NCI-H1105 treated with DMSO at 0.1 percent for 48 hours (cell line): ENCODE measurements around the gene MOB4.
"Not testable (repeated sequence)": the region's sequence is repeated elsewhere in the genome, so short reads cannot be mapped to it uniquely, and the experiment has no call there.

Experiments
- DNase-seq: peaks from one replicate; lab custom pipeline; 2025; lab: John Stamatoyannopoulos, UW

MOB4 gene

DNA sequence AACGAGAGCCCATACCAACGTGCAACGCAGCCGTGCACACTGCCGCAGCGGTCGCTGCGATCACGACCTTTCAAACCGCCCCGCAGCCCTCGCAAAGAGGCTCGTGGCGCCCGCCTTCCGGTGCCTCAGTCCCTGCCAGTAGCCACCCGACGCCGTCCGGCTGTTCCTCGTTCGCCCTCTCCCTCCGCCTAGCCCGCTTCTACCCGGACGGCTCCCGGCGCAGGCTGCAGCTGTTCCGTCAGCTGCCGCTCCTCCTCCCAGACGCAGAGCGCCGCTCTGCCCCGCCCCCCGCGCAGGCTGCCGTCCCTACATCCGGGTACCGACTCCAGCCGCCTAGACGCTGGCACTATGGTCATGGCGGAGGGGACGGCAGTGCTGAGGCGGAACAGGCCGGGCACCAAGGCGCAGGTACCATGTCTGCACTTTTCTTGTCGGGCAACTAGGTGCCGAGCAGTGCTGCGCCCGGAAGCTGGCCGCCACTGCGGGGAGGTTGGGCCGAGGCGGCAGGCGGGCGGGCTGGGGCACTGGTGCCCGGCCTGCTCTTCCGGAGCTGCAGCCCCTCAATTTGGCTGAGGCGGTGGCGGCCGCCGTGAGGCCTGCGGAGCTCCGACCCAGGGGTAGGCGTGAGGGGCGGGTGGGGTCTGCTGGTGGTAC is at the start of gene MOB4:
MOB4 (plus strand) TSS at position 328 of the 654 bp plus-strand sequence; CDS start at position 349, 21 bp downstream.
- DNase-seq, result peak; percentile 90

DNA sequence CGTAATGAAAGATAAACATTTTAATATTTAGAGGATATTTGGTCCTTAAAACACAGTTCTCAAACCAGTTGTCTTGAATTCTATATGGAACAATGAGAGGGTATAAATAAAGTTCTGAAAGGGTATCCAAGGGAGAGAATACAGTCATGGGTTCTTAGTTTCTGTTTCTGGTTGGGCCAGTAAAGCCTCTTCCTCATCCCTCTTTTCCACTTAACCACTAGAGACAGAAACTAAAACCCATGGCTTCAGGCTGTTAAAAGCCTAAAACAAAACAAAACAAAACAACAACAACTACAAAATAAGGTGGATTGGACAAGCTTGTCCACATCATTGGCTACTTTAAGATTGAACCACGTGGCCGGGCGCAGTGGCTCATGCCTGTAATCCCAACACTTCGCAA is 43.7 kb upstream of the MOB4 start:
- DNase-seq, result no peak

DNA sequence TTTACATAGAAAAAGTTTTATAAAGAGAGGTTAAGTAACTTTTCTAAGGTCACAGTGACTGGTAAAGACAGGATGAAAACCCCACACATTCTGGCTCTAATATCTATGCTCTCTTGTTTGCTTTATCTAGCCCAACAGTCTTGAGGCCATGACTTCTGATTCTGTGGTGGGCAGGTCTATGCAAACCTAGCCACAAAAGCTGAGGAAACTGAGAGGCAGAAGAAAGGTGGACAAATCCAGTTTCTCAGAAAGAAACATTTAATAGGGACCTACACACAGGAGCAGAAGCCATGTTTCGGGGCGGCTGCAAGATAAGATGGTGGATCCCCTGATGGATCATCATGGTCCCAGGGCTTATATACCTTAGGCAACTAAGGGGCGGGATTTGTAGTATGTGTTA is 38.1 kb upstream of the MOB4 start:
- DNase-seq, result no peak

DNA sequence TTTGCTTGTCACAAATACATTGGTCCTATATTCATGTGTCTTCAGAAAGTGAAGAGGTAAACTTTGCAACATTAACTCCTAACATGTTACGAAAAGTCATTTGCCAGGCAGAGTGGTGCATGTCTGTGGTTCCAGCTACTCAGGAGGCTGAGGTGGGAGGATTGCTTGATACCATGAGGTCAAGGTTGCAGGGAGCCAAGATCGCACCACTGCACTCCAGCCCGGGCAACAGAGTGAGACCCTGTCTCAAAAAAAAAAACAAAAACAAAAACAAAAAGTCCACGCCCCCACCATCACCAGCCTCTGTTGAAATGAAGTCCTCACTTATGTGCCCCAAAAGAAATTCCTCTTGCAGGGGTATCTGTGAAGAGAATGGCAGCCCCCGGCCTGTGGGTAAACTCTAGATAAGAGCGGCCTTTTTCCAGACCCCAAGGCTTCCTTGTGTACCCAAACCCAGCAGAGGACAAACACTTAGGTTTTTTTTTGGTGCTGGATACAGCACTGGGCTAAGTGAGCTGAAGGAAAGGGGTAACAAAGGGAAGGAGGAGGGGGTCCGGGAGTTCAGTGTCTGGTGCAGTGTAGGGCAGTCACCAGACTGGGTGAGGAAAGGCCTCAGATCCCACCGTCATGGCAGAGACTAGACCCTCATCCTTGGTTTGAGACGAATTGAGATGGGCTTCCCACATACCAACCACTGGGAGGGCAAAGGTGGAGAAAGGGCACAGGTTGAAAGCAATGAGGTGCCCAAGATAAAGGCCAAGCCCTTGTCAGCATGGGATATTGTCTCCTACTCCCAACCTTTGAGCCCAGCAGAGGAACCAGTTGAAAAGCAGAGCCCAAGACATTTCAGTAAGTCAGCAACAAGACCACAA is 35.5 kb upstream of the MOB4 start:
- no peak for DNase-seq

DNA sequence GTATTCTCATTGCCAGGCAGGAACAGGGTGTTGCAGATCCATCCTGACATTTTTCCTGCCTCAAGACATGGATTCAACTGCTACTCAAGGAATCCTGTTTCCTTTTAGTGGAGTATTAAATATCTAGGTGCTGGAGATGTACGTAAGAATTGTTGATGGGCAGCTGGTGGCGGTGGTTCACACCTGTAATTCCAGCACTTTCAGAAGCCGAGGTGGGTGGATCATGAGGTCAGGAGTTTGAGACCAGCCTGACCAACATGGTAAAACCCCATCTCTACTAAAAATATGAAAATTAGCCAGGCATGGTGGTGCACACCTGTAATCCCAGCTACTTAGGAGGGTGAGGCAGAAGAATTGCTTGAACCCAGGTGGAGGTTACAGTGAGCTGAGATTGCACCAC is 31.6 kb upstream of the MOB4 start:
- not testable (repeated sequence) for DNase-seq

DNA sequence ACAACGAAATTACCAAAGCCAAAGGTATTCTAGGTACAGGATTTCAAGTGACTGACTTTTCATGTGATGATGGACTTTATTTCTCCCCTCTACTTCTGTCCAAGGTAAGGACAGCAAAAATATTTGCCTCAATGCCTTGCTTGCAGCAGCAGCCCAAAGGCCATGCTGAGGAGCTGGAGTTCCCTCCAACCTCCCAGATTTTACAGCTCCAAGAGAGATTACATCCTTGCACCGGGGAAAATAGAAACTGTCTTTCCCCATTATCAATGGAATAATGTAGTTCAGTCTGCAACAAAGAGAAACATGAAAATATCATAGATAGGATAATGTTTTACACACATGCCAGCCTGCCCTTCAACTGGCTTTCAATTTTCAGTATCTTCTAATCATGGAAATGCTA is 29.7 kb upstream of the MOB4 start:
- DNase-seq, result no peak

DNA sequence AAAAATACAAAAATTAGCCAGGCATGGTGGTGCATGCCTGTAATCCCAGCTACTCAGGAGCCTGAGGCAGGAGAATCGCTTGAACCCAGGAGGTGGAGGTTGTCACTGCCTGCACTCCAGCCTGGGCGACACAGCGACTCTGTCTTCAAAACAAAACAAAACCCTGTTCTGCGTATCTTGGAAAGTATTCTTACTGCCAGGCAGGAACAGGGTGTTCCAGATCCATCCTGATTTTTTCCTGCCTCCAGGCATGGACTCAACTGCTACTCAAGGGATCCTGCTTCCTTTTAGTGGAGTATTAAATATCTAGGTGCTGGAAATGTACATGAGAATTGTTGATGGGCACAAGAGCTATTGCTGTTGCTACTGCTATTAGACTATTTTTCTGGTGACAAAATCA is 28.5 kb upstream of the MOB4 start:
- DNase-seq, result no peak

DNA sequence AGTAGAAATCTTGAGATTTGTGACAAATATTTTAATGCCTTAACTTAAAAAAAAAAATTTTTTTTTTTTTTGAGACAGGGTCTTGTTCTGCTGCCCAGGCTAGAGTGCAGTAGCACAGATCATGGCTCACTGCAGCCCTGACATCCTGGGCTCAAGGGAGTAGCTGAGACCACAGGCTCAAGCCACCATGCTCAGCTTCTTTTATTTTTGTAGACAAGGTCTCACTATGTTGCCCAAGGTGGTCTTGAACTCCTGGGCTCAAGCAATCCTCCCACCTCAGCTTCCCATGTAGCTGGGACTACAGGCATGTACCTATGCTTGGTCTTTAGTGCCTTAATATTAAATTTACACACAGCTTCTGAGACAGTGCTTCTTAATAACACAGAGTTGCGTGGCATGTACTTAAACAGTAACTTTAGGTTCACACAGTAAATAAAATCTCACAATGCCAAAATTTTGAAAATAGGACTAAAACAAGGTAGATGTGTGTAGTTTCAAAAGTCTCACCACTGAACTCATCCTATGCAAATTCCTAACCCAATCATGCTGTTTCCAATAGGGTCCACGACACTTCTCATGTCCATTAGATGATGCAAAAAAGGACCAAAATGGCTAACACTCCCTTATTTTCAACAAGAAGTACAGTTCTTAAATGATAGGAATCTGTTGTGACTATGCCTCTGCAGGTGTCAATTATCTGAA is 20.3 kb upstream of the MOB4 start:
- no peak for DNase-seq

DNA sequence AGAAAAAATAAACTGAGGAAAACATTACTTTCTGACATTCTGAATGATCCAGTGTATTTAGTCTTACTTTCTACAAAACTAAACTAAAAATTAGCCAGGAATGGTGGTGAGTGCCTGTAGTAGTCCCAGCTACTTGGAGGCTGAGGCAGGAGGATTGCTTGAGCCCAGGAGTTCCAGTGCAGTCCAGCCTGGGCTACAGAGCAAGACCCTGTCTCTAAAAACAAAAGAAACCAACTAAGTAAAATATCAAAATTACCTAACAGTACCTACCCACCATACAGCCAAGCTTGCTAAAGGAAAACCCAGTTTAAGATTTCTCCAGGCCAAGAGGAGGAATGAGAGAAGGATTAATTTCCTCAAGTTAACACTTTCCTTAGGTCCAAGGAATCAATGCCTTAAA is 19.2 kb upstream of the MOB4 start:
- no peak for DNase-seq

DNA sequence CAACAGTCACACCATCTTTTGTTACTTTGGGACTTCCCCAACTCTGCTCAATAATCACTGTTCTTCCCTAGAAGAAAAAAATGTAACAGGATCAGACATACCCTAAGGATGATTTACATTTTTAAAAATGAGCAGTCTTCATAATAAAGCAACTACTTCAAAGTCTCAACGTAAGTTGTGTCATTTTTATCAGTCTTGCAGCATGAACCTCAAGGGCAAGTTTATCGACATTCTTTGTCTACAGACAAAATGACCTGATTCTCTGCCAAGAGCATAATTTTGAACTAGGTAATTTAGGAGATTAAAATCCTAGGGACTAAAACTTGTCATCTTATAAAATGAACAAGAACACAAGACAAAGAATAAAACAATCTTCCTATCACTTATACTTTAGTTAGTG is 18.5 kb upstream of the MOB4 start:
- no peak for DNase-seq

DNA sequence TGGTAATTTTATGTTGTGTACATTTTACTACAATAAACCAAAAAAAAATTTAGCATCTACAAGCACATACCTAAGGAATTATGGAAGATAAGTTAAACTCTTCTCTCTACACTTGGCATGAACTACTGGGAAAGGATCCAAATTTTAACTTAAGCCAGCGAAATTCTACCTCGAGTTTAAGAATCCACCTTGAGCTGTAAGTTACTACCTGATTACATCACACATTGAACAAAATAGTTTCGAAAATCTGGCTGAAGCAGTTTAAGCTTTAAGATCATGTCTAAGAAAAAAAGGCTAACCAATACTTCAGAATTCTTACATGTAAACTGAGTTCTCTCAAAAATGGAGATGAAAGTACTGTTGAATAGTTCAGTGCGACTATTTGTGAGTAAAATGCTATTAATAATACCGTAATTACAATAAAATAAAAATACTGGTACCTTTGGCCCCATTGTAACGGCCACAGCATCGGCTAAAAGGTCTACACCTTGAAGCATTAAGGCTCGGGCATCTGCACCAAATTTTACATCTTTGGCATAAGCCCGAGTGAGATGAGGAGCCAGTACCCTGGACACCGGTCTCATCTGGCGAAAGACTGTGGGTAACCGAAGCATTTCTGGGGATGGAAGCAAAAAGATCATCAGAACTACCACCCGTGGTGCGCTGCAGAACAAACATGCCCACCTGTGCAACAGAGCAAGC is 17.5 kb upstream of the MOB4 start:
- DNase-seq, result no peak

DNA sequence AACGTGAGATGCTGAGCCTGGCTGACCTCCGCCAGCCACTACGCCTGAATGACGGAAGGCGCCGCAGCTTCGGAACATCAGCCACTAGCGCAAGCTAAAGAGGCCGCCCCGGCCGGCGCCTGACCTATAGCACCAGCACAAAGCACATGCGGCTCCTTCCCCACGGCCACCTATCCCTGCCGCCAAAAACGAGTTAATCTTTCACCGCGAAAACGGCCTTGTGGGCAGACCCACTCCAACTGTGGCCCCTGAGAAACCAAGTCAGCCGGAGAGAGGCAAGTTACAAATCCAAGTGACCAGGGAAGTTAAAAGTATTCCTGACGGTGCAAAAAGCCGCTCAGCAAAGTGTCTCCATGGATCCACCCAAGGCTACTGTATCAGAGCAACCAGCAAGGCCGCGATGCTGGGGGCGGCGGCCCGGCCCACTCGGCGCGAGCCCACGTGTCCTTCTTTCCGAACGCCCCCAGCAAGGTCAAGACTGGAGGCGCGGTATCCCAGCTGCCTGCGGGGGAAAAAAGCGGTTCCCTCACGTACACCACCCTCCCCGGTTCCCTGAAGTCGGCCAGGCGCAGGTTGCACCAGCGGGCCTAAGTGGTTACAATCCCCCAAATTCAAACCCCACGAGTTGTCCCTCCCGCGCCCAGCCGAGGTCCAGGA is 16.8 kb upstream of the MOB4 start:
- DNase-seq, result peak; percentile 35

DNA sequence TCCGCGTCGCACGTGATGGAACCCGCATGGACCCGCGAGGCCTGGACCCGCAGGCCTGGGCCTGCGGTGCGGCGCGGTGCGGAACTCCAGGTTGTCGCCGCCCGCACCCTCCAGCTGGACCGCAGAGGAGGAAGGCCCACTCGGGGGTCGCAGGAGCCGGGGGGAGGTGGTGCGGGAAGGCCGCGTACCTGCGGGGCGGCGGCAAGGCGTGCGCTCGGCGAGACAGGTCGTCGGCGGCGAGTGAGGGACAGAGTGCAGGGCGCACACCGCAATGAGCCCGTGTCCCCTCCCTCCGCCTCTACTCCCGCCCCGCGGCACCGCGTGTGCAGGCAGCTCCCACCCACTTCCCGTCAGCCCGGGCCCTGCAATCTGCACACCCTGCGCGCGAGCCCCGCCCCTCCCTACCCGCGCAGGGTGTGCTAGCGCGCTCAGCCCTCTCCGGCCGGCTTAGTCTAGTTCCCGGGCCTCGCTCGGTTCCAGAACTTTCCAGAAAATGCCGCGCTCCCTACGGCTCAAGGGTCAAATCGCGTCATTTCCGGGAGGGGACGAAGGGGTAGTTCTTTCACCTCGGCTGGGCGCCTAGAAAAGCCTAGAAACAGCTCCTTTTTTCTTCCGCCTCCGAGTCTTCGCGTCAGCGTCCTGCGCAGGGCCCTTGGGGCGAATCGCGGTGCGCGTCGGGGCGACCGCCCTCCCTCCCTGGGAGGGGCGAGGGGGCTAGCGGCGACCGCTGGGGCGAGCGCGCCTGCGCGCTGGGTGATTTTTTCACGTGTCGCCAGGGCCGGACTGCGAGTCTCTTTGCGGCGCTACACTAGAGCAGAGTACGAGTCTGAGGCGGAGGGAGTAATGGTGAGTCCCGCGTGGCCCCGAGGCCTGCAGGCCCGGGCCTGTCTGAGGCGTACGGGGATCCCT is 16.0 kb upstream of the MOB4 start, which contains the start of the genes HSPD1 and HSPE1:
HSPD1 (minus strand) TSS at position 247 of the 909 bp plus-strand sequence. CDS start 992 bp downstream, outside the sequence.
HSPE1 (plus strand) TSS at position 786 of the 909 bp plus-strand sequence; CDS start at position 844, 58 bp downstream.
- DNase-seq, result peak; percentile 97

DNA sequence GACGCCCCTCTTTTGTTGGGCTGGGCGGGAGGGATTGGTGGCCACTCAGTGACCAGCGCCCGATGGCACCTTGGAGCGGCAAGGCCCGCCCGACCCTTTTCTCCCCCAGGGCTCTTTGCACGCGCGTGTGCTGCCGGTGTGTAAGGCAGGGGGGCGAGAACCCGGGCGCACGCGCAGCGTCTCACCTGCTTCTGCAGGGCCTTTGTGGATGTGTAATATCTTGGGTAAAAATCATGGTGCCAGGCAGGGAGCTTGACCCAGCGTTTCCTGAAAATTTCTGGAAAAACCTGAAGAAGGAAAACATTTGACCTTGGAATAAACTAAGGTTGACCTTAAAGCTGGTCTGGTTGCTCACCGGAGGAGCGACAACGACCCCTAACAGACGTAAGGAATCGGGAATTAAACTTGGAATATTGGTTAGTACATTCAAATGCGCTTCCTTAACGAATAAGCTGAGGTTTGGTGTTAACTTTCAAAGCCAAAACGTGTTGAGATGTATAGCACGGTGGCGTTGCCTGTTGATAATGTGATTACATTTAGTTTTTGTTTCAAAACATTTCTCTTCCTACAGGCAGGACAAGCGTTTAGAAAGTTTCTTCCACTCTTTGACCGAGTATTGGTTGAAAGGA is 15.2 kb upstream of the MOB4 start:
- DNase-seq, result peak; percentile 47

DNA sequence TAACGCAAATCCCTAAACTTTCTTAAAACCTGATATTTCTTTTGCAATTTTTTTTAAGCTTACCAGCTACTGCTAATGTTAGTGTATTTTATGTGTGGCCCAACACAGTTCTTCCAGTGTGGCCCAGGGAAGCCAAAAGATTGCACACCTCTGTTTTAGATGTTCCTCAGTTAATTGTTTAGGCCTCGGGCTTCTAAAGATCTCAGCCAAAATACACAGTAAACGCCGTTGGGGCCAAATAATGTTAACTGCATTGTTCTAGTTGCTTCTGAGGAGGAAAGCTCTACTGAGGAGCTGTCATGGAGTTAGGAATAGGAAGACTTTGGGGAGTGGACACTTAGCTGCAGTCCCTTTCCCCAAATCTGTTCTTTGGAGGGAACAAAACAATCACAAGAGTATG is 13.7 kb upstream of the MOB4 start:
- DNase-seq, result no peak

DNA sequence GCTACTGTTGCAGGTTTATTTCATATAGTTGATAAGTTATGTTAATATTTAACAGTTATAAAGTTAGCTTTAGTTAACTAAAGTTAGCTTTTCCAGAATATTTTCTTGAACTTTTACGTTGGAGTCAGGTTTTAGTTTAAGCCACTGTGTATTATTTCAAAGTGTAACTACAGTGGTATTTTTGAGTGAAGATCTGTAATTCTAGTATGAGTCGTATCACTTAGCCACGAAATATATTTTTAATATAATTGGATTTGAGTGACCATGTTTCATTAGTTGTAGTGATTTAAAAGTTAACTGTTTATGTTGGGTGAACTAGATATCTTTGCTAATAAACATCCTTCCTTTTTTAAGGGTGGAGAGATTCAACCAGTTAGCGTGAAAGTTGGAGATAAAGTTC is 13.2 kb upstream of the MOB4 start:
- DNase-seq, result no peak

DNA sequence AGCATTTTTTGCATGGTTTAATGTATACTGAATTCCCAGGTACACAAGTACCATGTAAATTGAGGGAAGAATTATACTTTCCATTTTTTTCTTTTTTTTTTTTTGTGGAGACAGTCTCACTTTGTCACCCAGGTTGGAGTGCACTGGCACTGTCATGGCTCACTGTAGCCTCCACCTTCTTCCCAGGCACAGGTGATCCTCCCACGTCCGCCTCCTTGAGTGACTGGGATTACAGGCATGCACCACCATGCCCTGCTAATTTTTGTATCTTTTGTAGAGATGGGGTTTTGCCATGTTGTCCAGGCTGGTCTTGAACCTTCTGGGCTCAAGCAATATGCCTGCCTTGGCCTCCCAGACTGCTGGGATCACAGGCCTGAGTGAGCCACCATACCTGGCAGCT is 11.9 kb upstream of the MOB4 start:
- DNase-seq, result no peak

DNA sequence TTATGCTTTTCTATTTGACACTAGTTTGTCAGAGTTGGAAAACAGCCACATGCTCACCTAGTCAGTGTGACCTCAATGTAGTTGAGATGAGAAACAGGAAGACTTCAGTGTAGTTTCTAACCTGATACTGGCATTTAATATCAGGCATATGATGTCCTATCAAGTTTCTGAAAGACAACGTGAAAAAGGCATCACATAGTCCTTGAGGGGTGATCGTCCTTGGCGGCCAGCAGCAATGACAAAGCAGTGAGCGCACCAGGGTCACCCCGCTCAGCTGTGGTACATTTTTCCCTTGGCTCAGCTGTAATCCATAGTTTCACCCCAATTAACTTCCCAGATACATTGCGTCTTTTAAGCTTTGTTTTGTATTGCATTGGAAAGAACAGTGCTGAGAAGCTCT is 11.4 kb upstream of the MOB4 start:
- DNase-seq, result no peak

DNA sequence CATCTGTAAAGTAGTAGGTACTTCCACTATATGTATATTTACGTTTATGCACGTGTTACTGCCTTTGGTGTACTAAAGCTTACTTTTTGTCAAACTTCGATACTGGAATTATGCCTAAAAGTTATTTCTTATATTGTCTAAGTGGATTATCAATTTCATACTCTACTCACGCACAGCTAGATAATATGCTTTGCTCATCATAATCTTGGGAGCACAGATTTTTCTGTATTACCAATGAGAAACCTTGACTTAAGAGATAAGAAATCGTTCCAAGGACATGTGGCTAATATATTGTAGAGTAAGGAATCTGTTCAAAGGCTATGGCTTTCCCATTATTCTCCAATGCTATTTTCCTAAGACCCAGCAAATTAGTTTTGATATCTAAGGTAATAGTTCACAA is 9.2 kb upstream of the MOB4 start:
- no peak for DNase-seq

DNA sequence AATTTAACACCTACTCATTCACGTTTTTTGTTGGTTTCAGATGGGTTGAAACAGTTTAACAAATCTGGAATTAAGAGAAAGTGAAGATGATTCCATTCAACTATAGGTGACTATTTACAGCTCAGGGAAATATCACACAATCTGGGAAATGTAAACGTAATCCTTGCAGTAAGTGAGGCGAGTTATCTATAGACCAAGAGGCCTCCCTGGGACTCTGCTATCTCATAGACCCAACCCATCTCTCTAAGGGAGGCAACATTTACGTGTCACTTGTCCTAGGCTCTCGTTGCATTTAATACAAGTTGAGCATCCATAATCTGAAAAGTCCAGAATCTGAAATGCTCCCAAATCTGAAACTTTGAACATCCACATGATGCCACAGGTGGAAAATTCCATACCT is 2.0 kb upstream of the MOB4 start:
- DNase-seq, result no peak
